ENCODE data around the gene LAG3. TPM values are rescaled to one million over a fixed set of nuclear protein-coding genes. Genes with fewer than 3 reads are reported as not detected.

Gene LAG3
- polyA plus RNA-seq = 1 to 10 TPM in 2 of 4 donors, under 1 TPM in 2; 0.67 to 5.9 (median 1.3) TPM
- long read RNA-seq, donor 1 = 0 reads
- long read RNA-seq, donor 2 = 0 reads
- long read RNA-seq, donor 3, partial matches to known transcripts = 0 of 1 reads
- long read RNA-seq, donor 3, other reads (novel, unspliced or antisense) = 0 of 1 reads
- long read RNA-seq, donor 4 = 0 reads
- long read RNA-seq, donor 5 = 0 reads
- long read RNA-seq, donor 6 = 0 reads
- long read RNA-seq, donor 7 = 0 reads
- long read RNA-seq, donor 8 = 0 reads
- long read RNA-seq, donor 9 = 0 reads
- long read RNA-seq, donor 10 = 0 reads

GRCh38 chr12:6772331-6772695 is at the start of gene LAG3:
Gene LAG3, plus strand, starts transcription at chr12:6772520. Its CDS starts 333 bp downstream, at chr12:6772853.
- FAIRE-seq (no peak), DNase-seq (no peak)
- Histone ChIP-seq H3K4me1 (ENCODE audit: control insufficient read depth in 3 of 3, insufficient read depth in 2 of 3, low read depth in 1 of 3, low read length in 2 of 3) (peaks cover 0 to 30% (median 5%) of the 10 kb centered on the region in 3 donors), H3K27ac (ENCODE audit: low read depth in 1 of 3, low read length in 2 of 3) (peak within 1 kb of the TSS in 2 of 3 donors; percentile 17 to 28), H3K9me3 (ENCODE audit: control insufficient read depth in 2 of 2, insufficient read depth in 1 of 2, low read depth in 1 of 2, low read length in 1 of 2) (no peaks in the 10 kb centered on the region), H3K36me3 (ENCODE audit: control insufficient read depth in 3 of 3, insufficient read depth in 2 of 3, low read depth in 1 of 3, low read length in 3 of 3) (peaks cover 0 to 46% (median 2%) of the 10 kb centered on the region in 3 donors), H3K4me3 (ENCODE audit: low read depth in 1 of 3, low read length in 3 of 3) (peak within 1 kb of the TSS in 1 of 3 donors; percentile 46), H3K27me3 (ENCODE audit: control insufficient read depth in 3 of 3, insufficient read depth in 3 of 3, low read length in 3 of 3) (peaks cover 0 to 18% (median 3%) of the 10 kb centered on the region in 3 donors)
- 49 to 81% (median 80%) methylated on average over 5 to 15 of the region's 15 CpGs for WGBS, 3 donors

DNA sequence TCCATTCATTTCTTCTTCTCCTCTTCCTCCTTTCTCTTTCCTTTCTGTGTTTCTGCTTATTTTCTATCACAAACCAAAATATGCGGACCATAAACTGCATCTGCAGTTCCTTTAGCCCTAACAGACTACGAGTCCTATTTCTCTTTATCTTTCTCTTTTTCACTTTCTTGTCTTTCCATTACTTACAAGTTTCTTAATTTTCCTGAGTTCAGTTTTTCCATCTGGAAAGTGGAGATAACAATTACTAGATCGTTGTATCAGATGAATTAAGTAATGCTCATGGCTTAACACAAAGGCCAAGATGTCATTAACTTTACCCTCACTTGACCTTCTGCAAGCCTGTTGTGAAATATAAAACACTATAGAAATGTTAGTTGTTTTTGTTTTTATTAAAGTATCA is 49.5 kb upstream of the LAG3 start:
- whole genome bisulfite sequencing, 3 donors = 66 to 76% (median 75%) methylated on average over 3 of the region's 3 CpGs
- Histone ChIP-seq H3K9me3 (ENCODE audit: control insufficient read depth in 2 of 2, insufficient read depth in 1 of 2, low read depth in 1 of 2, low read length in 1 of 2) (no peaks in the 10 kb centered on the region), H3K27ac (ENCODE audit: low read depth in 1 of 3, low read length in 2 of 3) (no peak overlapping the region), H3K4me1 (ENCODE audit: control insufficient read depth in 3 of 3, insufficient read depth in 2 of 3, low read depth in 1 of 3, low read length in 2 of 3) (peaks cover 0 to 7% (median 5%) of the 10 kb centered on the region in 3 donors), H3K4me3 (ENCODE audit: low read depth in 1 of 3, low read length in 3 of 3) (no peak overlapping the region), H3K36me3 (ENCODE audit: control insufficient read depth in 3 of 3, insufficient read depth in 2 of 3, low read depth in 1 of 3, low read length in 3 of 3) (peaks cover 0 to 3% (median 0%) of the 10 kb centered on the region in 3 donors), H3K27me3 (ENCODE audit: control insufficient read depth in 3 of 3, insufficient read depth in 3 of 3, low read length in 3 of 3) (no peaks in the 10 kb centered on the region)
- FAIRE-seq = no peak
- no peak for DNase-seq

DNA sequence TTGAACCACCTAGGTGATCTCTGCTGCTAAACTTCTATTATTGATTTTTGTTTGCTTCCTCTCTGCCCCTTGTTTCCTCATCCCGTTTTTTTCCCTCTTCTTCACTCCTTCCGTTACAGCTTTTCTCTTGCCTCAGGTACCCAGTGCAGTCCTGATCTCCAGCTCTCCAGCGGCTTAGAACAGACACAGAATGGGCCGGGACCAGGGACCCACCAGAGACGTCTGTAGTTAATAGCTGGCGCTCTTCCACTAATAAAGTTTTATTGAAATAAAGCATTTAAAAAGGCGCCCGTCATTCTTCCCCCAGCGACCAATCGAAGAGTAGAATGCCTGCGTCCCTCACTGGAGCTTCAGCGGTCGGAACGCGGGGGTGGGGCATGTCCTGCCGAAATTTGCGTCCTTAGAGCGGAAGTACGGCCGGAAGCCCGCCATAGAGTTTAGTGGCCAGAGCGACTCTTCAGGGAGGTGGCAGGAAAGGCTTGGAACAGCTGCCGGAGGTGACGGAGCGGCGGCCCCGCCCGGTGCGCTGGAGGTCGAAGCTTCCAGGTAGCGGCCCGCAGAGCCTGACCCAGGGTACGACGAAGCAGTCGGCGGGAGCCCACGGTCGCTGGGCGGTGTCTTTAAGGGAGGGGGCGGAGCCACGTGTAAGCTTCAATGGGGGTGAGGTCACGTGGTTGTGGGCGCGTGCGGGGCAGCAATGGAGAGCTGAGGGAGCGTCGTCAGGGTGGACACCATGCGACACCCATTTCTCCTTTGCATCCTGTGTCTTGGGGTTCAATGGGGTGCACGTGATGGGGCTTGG is 48.5 kb upstream of the LAG3 start, which contains the start of gene COPS7A:
COPS7A (plus strand) TSS at position 440 of the 802 bp plus-strand sequence. CDS start 611 bp downstream, outside the sequence.
- H3K36me3 ChIP-seq (ENCODE audit: control insufficient read depth in 3 of 3, insufficient read depth in 2 of 3, low read depth in 1 of 3, low read length in 3 of 3) = peaks cover 0 to 11% (median under 1%) of the 10 kb centered on the region in 3 donors
- H3K4me1 ChIP-seq (ENCODE audit: control insufficient read depth in 3 of 3, insufficient read depth in 2 of 3, low read depth in 1 of 3, low read length in 2 of 3) = peaks cover 0 to 7% (median 5%) of the 10 kb centered on the region in 3 donors
- peak within 1 kb of the TSS; percentile 35 to 77 (median 67) for H3K4me3 ChIP-seq (ENCODE audit: low read depth in 1 of 3, low read length in 3 of 3)
- H3K27ac ChIP-seq (ENCODE audit: low read depth in 1 of 3, low read length in 2 of 3) = peak within 1 kb of the TSS; percentile 85 to 94 (median 89)
- H3K27me3 ChIP-seq (ENCODE audit: control insufficient read depth in 3 of 3, insufficient read depth in 3 of 3, low read length in 3 of 3) = no peaks in the 10 kb centered on the region
- H3K9me3 ChIP-seq (ENCODE audit: control insufficient read depth in 2 of 2, insufficient read depth in 1 of 2, low read depth in 1 of 2, low read length in 1 of 2) = no peaks in the 10 kb centered on the region
- DNase-seq = peak; percentile 99
- 0 to 1% (median 0%) methylated on average over 48 to 49 of the region's 49 CpGs for WGBS, 3 donors
- peak; percentile 84 for FAIRE-seq

GRCh38 chr12:6724409-6724797 is 47.9 kb upstream of the LAG3 start:
- FAIRE-seq (no peak), DNase-seq (no peak)
- H3K4me1 ChIP-seq (ENCODE audit: control insufficient read depth in 3 of 3, insufficient read depth in 2 of 3, low read depth in 1 of 3, low read length in 2 of 3) = peaks cover 0 to 7% (median 5%) of the 10 kb centered on the region in 3 donors
- no peaks in the 10 kb centered on the region for H3K9me3 ChIP-seq (ENCODE audit: control insufficient read depth in 2 of 2, insufficient read depth in 1 of 2, low read depth in 1 of 2, low read length in 1 of 2)
- peak overlapping the region; percentile 35 to 77 (median 67) for H3K4me3 ChIP-seq (ENCODE audit: low read depth in 1 of 3, low read length in 3 of 3)
- H3K27ac ChIP-seq (ENCODE audit: low read depth in 1 of 3, low read length in 2 of 3) = peak overlapping the region; percentile 85 to 94 (median 89)
- no peaks in the 10 kb centered on the region for H3K27me3 ChIP-seq (ENCODE audit: control insufficient read depth in 3 of 3, insufficient read depth in 3 of 3, low read length in 3 of 3)
- 12 to 30% (median 16%) methylated on average over 10 of the region's 10 CpGs for WGBS, 3 donors
- H3K36me3 ChIP-seq (ENCODE audit: control insufficient read depth in 3 of 3, insufficient read depth in 2 of 3, low read depth in 1 of 3, low read length in 3 of 3) = peaks cover 1 to 16% (median 5%) of the 10 kb centered on the region in 3 donors

DNA sequence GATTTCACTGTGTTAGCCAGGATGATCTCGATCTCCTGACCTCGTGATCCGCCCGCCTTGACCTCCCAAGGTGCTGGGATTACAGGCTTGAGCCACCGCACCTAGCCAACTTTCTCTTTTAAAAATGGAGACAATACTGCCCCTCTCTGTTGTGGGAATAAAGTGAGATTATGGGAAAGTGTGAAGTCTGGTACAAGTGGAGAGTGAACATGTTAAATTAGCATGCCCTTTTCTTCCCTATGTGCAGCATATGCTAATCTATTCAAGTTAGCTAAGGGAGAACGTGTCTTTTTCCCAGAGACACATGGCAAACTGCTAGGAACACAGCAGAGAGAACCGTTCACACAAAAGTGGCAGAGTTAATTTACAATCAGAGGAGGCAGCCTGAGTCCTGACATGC is 47.0 kb upstream of the LAG3 start:
- Histone ChIP-seq H3K27me3 (ENCODE audit: control insufficient read depth in 3 of 3, insufficient read depth in 3 of 3, low read length in 3 of 3) (no peaks in the 10 kb centered on the region), H3K4me1 (ENCODE audit: control insufficient read depth in 3 of 3, insufficient read depth in 2 of 3, low read depth in 1 of 3, low read length in 2 of 3) (peaks cover 0 to 7% (median 5%) of the 10 kb centered on the region in 3 donors), H3K4me3 (ENCODE audit: low read depth in 1 of 3, low read length in 3 of 3) (no peak overlapping the region), H3K9me3 (ENCODE audit: control insufficient read depth in 2 of 2, insufficient read depth in 1 of 2, low read depth in 1 of 2, low read length in 1 of 2) (no peaks in the 10 kb centered on the region), H3K36me3 (ENCODE audit: control insufficient read depth in 3 of 3, insufficient read depth in 2 of 3, low read depth in 1 of 3, low read length in 3 of 3) (peaks cover 5 to 25% (median 8%) of the 10 kb centered on the region in 3 donors), H3K27ac (ENCODE audit: low read depth in 1 of 3, low read length in 2 of 3) (no peak overlapping the region)
- FAIRE-seq = no peak
- 90 to 94% (median 94%) methylated on average over 7 of the region's 7 CpGs for WGBS, 3 donors
- DNase-seq = no peak

DNA sequence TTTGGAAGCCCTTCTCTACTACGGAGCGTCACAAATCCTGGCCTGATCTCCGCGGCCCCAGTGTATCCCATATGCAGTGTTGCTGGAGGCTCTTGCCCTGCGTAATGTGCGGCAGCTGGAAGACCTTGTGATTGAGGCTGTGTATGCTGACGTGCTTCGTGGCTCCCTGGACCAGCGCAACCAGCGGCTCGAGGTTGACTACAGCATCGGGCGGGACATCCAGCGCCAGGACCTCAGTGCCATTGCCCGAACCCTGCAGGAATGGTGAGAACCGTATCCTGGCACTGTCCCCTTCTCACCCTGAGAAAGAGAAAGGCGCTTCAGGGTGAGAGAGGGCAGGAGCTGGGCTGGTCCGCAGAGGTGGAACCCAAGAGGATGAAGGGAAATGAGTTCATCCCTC is 43.1 kb upstream of the LAG3 start:
- Histone ChIP-seq H3K27me3 (ENCODE audit: control insufficient read depth in 3 of 3, insufficient read depth in 3 of 3, low read length in 3 of 3) (no peaks in the 10 kb centered on the region), H3K4me3 (ENCODE audit: low read depth in 1 of 3, low read length in 3 of 3) (no peak overlapping the region), H3K9me3 (ENCODE audit: control insufficient read depth in 2 of 2, insufficient read depth in 1 of 2, low read depth in 1 of 2, low read length in 1 of 2) (no peaks in the 10 kb centered on the region), H3K4me1 (ENCODE audit: control insufficient read depth in 3 of 3, insufficient read depth in 2 of 3, low read depth in 1 of 3, low read length in 2 of 3) (peaks cover 0 to 7% (median 5%) of the 10 kb centered on the region in 3 donors), H3K36me3 (ENCODE audit: control insufficient read depth in 3 of 3, insufficient read depth in 2 of 3, low read depth in 1 of 3, low read length in 3 of 3) (peaks cover 5 to 51% (median 8%) of the 10 kb centered on the region in 3 donors), H3K27ac (ENCODE audit: low read depth in 1 of 3, low read length in 2 of 3) (no peak overlapping the region)
- FAIRE-seq (no peak), DNase-seq (no peak)
- WGBS, 3 donors = 96 to 97% (median 96%) methylated on average over 18 of the region's 18 CpGs

DNA sequence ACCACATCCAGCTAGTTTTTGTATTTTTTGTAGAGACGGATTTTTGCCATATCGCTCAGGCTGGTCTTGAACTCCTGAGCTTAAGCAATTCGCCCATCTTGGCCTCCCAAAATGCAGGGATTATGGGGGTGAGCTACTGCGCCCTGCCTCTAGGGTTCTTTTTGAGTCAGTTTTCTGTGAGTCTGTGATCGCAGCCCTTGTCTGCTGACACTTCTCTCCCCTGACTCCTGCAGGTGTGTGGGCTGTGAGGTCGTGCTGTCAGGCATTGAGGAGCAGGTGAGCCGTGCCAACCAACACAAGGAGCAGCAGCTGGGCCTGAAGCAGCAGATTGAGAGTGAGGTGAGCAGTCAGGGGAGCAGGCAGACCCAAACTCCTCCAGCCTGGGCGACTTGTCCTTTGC is 42.2 kb upstream of the LAG3 start:
- H3K9me3 ChIP-seq (ENCODE audit: control insufficient read depth in 2 of 2, insufficient read depth in 1 of 2, low read depth in 1 of 2, low read length in 1 of 2) = no peaks in the 10 kb centered on the region
- DNase-seq (no peak), FAIRE-seq (no peak)
- peaks cover 5 to 53% (median 8%) of the 10 kb centered on the region in 3 donors for H3K36me3 ChIP-seq (ENCODE audit: control insufficient read depth in 3 of 3, insufficient read depth in 2 of 3, low read depth in 1 of 3, low read length in 3 of 3)
- no peak overlapping the region for H3K27ac ChIP-seq (ENCODE audit: low read depth in 1 of 3, low read length in 2 of 3)
- H3K4me1 ChIP-seq (ENCODE audit: control insufficient read depth in 3 of 3, insufficient read depth in 2 of 3, low read depth in 1 of 3, low read length in 2 of 3) = peaks cover 0 to 8% (median under 1%) of the 10 kb centered on the region in 3 donors
- 91 to 97% (median 92%) methylated on average over 8 of the region's 8 CpGs for WGBS, 3 donors
- no peak overlapping the region for H3K4me3 ChIP-seq (ENCODE audit: low read depth in 1 of 3, low read length in 3 of 3)
- H3K27me3 ChIP-seq (ENCODE audit: control insufficient read depth in 3 of 3, insufficient read depth in 3 of 3, low read length in 3 of 3) = no peaks in the 10 kb centered on the region

All from small intestine (tissue), 16 donors.